Stimulated activated memory B cell treated with anti-CD40 and anti-IgM and Interleukin-4, amounts not matched to agents 10 μg/mL and 1 μg/mL and 100 μg/mL, for 72 hours (primary cell): Measurements from ENCODE around the gene HPS1.
A peak's percentile ranks its signal among the peaks of the same experiment; 100 is the strongest.

Source experiments
- ATAC-seq: fragments of 150-1000 bp; cut with Tn5 transposase; 2 replicates; pipeline ENCODE4 v1.10.0; 2021
- H3K27ac Mint-ChIP-seq: one replicate; pipeline ENCODE4 v1.8.0; 2022; ENCODE audit warnings: mild to moderate bottlenecking, mixed read lengths
- H3K27me3 Mint-ChIP-seq: one replicate; pipeline ENCODE4 v1.8.0; 2022; ENCODE audit warnings: mixed read lengths
- H3K36me3 Mint-ChIP-seq: one replicate; pipeline ENCODE4 v1.8.0; 2022; ENCODE audit warnings: mixed read lengths
- H3K4me1 Mint-ChIP-seq: one replicate; pipeline ENCODE4 v1.8.0; 2022; ENCODE audit warnings: mixed read lengths
- H3K4me3 Mint-ChIP-seq: one replicate; pipeline ENCODE4 v1.8.0; 2022; ENCODE audit warnings: mild to moderate bottlenecking, moderate library complexity, mixed read lengths
- H3K9me3 Mint-ChIP-seq: one replicate; pipeline ENCODE4 v1.8.0; 2022; ENCODE audit warnings: mixed read lengths

The HPS1 gene

GRCh38 chr10:98470850-98471249 lies 24.1 kb upstream of the HPS1 start:
- Mint-ChIP-seq H3K4me1 (peaks cover 27% of the 10 kb centered on the region), H3K9me3 (no peaks in the 10 kb centered on the region), H3K36me3 (no peaks in the 10 kb centered on the region), H3K27ac (peak overlapping the region; percentile 38), H3K4me3 (no peak overlapping the region), H3K27me3 (no peaks in the 10 kb centered on the region)
- ATAC-seq = no peak

- Mint-ChIP-seq H3K9me3 (no peaks in the 10 kb centered on the region), H3K4me3 (no peak overlapping the region), H3K4me1 (peaks cover 21% of the 10 kb centered on the region), H3K27ac (peak overlapping the region; percentile 91), H3K27me3 (no peaks in the 10 kb centered on the region), H3K36me3 (no peaks in the 10 kb centered on the region)
- ATAC-seq = no peak
Observed at GRCh38 chr10:98469001-98469931, 22.5 kb upstream of the HPS1 start.

- peak overlapping the region; percentile 91 for H3K27ac Mint-ChIP-seq
- peak; percentile 97 for ATAC-seq
Observed at GRCh38 chr10:98467506-98468318, 21.0 kb upstream of the HPS1 start.

GRCh38 chr10:98466861-98467505 lies 20.2 kb upstream of the HPS1 start:
- H3K9me3 Mint-ChIP-seq = no peaks in the 10 kb centered on the region
- peaks cover 16% of the 10 kb centered on the region for H3K27me3 Mint-ChIP-seq
- H3K27ac Mint-ChIP-seq = peak overlapping the region; percentile 91
- ATAC-seq = no peak
- peak overlapping the region; percentile 97 for H3K4me3 Mint-ChIP-seq
- no peaks in the 10 kb centered on the region for H3K36me3 Mint-ChIP-seq
- peaks cover 11% of the 10 kb centered on the region for H3K4me1 Mint-ChIP-seq

More at GRCh38 chr10:98467506-98468318, 21.0 kb upstream of the HPS1 start:
- peak overlapping the region; percentile 97 for H3K4me3 Mint-ChIP-seq
- H3K9me3 Mint-ChIP-seq = no peaks in the 10 kb centered on the region
- H3K36me3 Mint-ChIP-seq = no peaks in the 10 kb centered on the region
- H3K4me1 Mint-ChIP-seq = peaks cover 11% of the 10 kb centered on the region
- H3K27me3 Mint-ChIP-seq = peaks cover 10% of the 10 kb centered on the region

GRCh38 chr10:98465866-98466265 lies 19.1 kb upstream of the HPS1 start:
- Mint-ChIP-seq H3K27ac (peak overlapping the region; percentile 30), H3K4me1 (peaks cover 11% of the 10 kb centered on the region), H3K27me3 (peaks cover 16% of the 10 kb centered on the region), H3K36me3 (no peaks in the 10 kb centered on the region), H3K9me3 (no peaks in the 10 kb centered on the region), H3K4me3 (no peak overlapping the region)
- ATAC-seq = no peak

GRCh38 chr10:98463976-98464754 lies 17.4 kb upstream of the HPS1 start:
- Mint-ChIP-seq H3K27ac (peak overlapping the region; percentile 46), H3K9me3 (no peaks in the 10 kb centered on the region), H3K4me1 (peaks cover 11% of the 10 kb centered on the region), H3K4me3 (no peak overlapping the region), H3K36me3 (no peaks in the 10 kb centered on the region), H3K27me3 (peaks cover 21% of the 10 kb centered on the region)
- ATAC-seq = peak; percentile 48

GRCh38 chr10:98463016-98463415 lies 16.3 kb upstream of the HPS1 start:
- Mint-ChIP-seq H3K36me3 (no peaks in the 10 kb centered on the region), H3K9me3 (no peaks in the 10 kb centered on the region), H3K4me3 (no peak overlapping the region), H3K27ac (no peak overlapping the region), H3K4me1 (peaks cover 6% of the 10 kb centered on the region), H3K27me3 (peaks cover 32% of the 10 kb centered on the region)
- ATAC-seq = no peak

GRCh38 chr10:98461500-98461842 lies 14.7 kb upstream of the HPS1 start:
- no peaks in the 10 kb centered on the region for H3K36me3 Mint-ChIP-seq
- no peak overlapping the region for H3K4me3 Mint-ChIP-seq
- peaks cover 42% of the 10 kb centered on the region for H3K27me3 Mint-ChIP-seq
- peaks cover 6% of the 10 kb centered on the region for H3K4me1 Mint-ChIP-seq
- H3K27ac Mint-ChIP-seq = no peak overlapping the region
- no peak for ATAC-seq
- H3K9me3 Mint-ChIP-seq = no peaks in the 10 kb centered on the region

- Mint-ChIP-seq H3K27ac (no peak overlapping the region), H3K9me3 (no peaks in the 10 kb centered on the region), H3K4me1 (peaks cover 6% of the 10 kb centered on the region), H3K4me3 (no peak overlapping the region), H3K36me3 (no peaks in the 10 kb centered on the region), H3K27me3 (peaks cover 42% of the 10 kb centered on the region)
- ATAC-seq = no peak
Observed at GRCh38 chr10:98460837-98461499, 14.2 kb upstream of the HPS1 start.

GRCh38 chr10:98458809-98459784 lies 12.4 kb upstream of the HPS1 start:
- no peak for ATAC-seq
- H3K27ac Mint-ChIP-seq = no peak overlapping the region
- no peak overlapping the region for H3K4me3 Mint-ChIP-seq
- no peaks in the 10 kb centered on the region for H3K4me1 Mint-ChIP-seq
- no peaks in the 10 kb centered on the region for H3K9me3 Mint-ChIP-seq
- no peaks in the 10 kb centered on the region for H3K36me3 Mint-ChIP-seq
- peaks cover 42% of the 10 kb centered on the region for H3K27me3 Mint-ChIP-seq

- Mint-ChIP-seq H3K27me3 (peaks cover 32% of the 10 kb centered on the region), H3K27ac (no peak overlapping the region), H3K4me3 (no peak overlapping the region), H3K36me3 (no peaks in the 10 kb centered on the region), H3K4me1 (no peaks in the 10 kb centered on the region), H3K9me3 (no peaks in the 10 kb centered on the region)
- no peak for ATAC-seq
Observed at GRCh38 chr10:98457721-98458120, 11.0 kb upstream of the HPS1 start.

- no peak for ATAC-seq
- Mint-ChIP-seq H3K4me1 (no peaks in the 10 kb centered on the region), H3K36me3 (no peaks in the 10 kb centered on the region), H3K27me3 (peaks cover 26% of the 10 kb centered on the region), H3K4me3 (no peak overlapping the region), H3K9me3 (no peaks in the 10 kb centered on the region), H3K27ac (no peak overlapping the region)
Observed at GRCh38 chr10:98456686-98457482, 10.1 kb upstream of the HPS1 start.
